PC-9 (cell line): ENCODE measurements around the gene GREB1L.

Source experiments
- EZH2 ChIP-seq: fragments of 200-600 bp; sonication (generic); IDR thresholded peaks from 2 replicates; pipeline ENCODE4 v1.8.0; 2017; ENCODE audit warnings: antibody characterized with exemption, low read depth
- TF ChIP-seq, protein P1 (sequence below): fragments of 200-600 bp; sonication (generic); conservative IDR thresholded peaks from 2 replicates; pipeline ENCODE4 v1.6.1; 2017; ENCODE audit warnings: mixed run types, antibody characterized with exemption, mild to moderate bottlenecking, moderate library complexity

DNA sequence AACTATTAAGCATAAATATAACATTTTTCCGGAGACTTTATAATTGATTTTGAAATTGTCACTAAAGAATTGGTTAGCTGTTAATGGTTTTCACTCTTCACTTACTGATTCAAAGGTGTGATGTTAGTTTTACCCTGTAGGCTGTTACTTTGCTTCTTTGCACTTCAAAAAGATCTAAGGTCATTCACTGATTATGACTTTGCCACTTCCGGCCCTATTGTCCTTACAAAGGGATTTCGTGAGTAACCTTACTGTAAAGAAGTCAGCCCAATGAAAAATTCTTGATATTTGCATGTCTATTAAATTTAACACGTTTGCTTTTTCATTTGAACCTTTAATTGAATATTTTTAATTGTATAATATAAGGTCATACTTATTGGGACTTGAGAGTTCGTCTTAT, 61.4 kb downstream of the GREB1L start:
- TF ChIP-seq, protein P1, sequence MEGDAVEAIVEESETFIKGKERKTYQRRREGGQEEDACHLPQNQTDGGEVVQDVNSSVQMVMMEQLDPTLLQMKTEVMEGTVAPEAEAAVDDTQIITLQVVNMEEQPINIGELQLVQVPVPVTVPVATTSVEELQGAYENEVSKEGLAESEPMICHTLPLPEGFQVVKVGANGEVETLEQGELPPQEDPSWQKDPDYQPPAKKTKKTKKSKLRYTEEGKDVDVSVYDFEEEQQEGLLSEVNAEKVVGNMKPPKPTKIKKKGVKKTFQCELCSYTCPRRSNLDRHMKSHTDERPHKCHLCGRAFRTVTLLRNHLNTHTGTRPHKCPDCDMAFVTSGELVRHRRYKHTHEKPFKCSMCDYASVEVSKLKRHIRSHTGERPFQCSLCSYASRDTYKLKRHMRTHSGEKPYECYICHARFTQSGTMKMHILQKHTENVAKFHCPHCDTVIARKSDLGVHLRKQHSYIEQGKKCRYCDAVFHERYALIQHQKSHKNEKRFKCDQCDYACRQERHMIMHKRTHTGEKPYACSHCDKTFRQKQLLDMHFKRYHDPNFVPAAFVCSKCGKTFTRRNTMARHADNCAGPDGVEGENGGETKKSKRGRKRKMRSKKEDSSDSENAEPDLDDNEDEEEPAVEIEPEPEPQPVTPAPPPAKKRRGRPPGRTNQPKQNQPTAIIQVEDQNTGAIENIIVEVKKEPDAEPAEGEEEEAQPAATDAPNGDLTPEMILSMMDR: no peak
- TF ChIP-seq EZH2: no peak
